ENCODE data around the gene PRAF2. TPM values are rescaled to one million over a fixed set of nuclear protein-coding genes. Genes with fewer than 3 reads are reported as not detected.
A peak's percentile ranks its signal among the peaks of the same experiment; 100 is the strongest.

The PRAF2 gene
- total RNA-seq, 1 donor from 2014 or later: 20.7 TPM

GRCh38 chrX:49043220-49043986, 30.4 kb downstream of the PRAF2 start, which contains the start of gene TFE3:
TSS of gene TFE3 (minus strand) at chrX:49043357. CDS start at chrX:49043226, 131 bp downstream.
- peak; percentile 97 for DNase-seq (ENCODE audit: low spot score)

- DNase-seq (ENCODE audit: low spot score): no peak
These were observed 31.1 kb downstream of the PRAF2 start for GRCh38 chrX:49042581-49043219.

- DNase-seq (ENCODE audit: low spot score): no peak
These were observed 31.8 kb downstream of the PRAF2 start for GRCh38 chrX:49041744-49042580.

GRCh38 chrX:49040376-49040955, 33.3 kb downstream of the PRAF2 start:
- no peak for DNase-seq (ENCODE audit: low spot score)

- no peak for DNase-seq (ENCODE audit: low spot score)
These were observed 34.0 kb downstream of the PRAF2 start for GRCh38 chrX:49039598-49040375.

- no peak for DNase-seq (ENCODE audit: low spot score)
These were observed 35.8 kb downstream of the PRAF2 start for GRCh38 chrX:49037883-49038475.

- DNase-seq (ENCODE audit: low spot score): no peak
These were observed 43.5 kb downstream of the PRAF2 start for GRCh38 chrX:49030283-49030682.

GRCh38 chrX:49029876-49030275, 43.9 kb downstream of the PRAF2 start:
- DNase-seq (ENCODE audit: low spot score): no peak

Other genes starting within 250 kb of the PRAF2 start
- not detected for gene ERAS, start 247.5 kb downstream of the PRAF2 start, total RNA-seq
- not detected for gene PCSK1N, start 238.4 kb downstream of the PRAF2 start, total RNA-seq
- gene TIMM17B, start 176.2 kb downstream of the PRAF2 start, total RNA-seq: 22.1 TPM
- 50.6 TPM for gene PQBP1, start 176.1 kb downstream of the PRAF2 start, total RNA-seq
- gene SLC35A2, start 162.4 kb downstream of the PRAF2 start, total RNA-seq: 24.5 TPM
- 5.7 TPM for gene PIM2, start 155.0 kb downstream of the PRAF2 start, total RNA-seq
- 40.0 TPM for gene OTUD5, start 116.4 kb downstream of the PRAF2 start, total RNA-seq
- gene KCND1, start 102.2 kb downstream of the PRAF2 start, total RNA-seq: 1.3 TPM
- gene GRIPAP1, start 71.7 kb downstream of the PRAF2 start, total RNA-seq: 37.6 TPM
- 103 TPM for gene TFE3, start 30.6 kb downstream of the PRAF2 start, total RNA-seq
- gene CCDC120, start 15.0 kb downstream of the PRAF2 start, total RNA-seq: 4.0 TPM
- 73.4 TPM for gene WDR45, start 5.9 kb upstream of the PRAF2 start, total RNA-seq
- gene GPKOW, start 49.7 kb upstream of the PRAF2 start, total RNA-seq: 18.2 TPM
- gene MAGIX, start 88.8 kb upstream of the PRAF2 start, total RNA-seq: 1.6 TPM
- 74.3 TPM for gene PLP2, start 97.9 kb upstream of the PRAF2 start, total RNA-seq
- gene PRICKLE3, start 112.4 kb upstream of the PRAF2 start, total RNA-seq: 12.5 TPM
- 1.00 TPM for gene SYP, start 126.2 kb upstream of the PRAF2 start, total RNA-seq
- gene CACNA1F, start 159.3 kb upstream of the PRAF2 start, total RNA-seq: not detected
- gene CCDC22, start 161.5 kb upstream of the PRAF2 start, total RNA-seq: 12.3 TPM
- gene FOXP3, start 190.7 kb upstream of the PRAF2 start, total RNA-seq: not detected
- gene PPP1R3F, start 195.8 kb upstream of the PRAF2 start, total RNA-seq: 2.2 TPM
- gene GAGE10, start 229.6 kb upstream of the PRAF2 start, total RNA-seq: not detected
- gene GAGE12J, start 248.0 kb upstream of the PRAF2 start, total RNA-seq: not detected